NCI-H2171 treated with DMSO at 0.1 percent for 48 hours (cell line): ENCODE results near the gene FARS2.
"Not testable (repeated sequence)": the region's sequence is repeated elsewhere in the genome, so short reads cannot be mapped to it uniquely, and the experiment has no call there.

ENCODE experiments used
- DNase-seq: peaks from one replicate; lab custom pipeline; 2025; lab: John Stamatoyannopoulos, UW

The FARS2 gene

DNA sequence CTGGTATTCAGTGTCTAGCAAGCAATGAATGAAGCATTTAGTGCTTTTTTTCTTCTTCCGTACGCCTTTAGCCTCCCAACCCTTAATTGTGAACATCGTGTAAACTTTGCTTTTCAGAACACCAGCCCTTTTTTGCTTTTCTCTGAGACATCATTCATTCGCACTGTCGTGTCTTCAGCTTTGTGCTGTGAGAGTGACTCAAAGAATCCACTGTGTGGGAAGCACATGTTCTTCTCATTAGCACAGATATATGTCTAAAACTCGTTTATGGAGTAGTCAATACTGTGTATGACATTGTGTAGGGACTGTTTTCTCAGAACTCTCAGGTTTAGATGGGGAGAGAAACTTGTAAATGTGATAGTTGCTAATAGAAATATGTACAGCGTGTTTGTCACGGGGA is 279.1 kb downstream of the FARS2 start:
- no peak for DNase-seq

GRCh38 chr6:5541025-5541424 is 279.7 kb downstream of the FARS2 start:
- no peak for DNase-seq

DNA sequence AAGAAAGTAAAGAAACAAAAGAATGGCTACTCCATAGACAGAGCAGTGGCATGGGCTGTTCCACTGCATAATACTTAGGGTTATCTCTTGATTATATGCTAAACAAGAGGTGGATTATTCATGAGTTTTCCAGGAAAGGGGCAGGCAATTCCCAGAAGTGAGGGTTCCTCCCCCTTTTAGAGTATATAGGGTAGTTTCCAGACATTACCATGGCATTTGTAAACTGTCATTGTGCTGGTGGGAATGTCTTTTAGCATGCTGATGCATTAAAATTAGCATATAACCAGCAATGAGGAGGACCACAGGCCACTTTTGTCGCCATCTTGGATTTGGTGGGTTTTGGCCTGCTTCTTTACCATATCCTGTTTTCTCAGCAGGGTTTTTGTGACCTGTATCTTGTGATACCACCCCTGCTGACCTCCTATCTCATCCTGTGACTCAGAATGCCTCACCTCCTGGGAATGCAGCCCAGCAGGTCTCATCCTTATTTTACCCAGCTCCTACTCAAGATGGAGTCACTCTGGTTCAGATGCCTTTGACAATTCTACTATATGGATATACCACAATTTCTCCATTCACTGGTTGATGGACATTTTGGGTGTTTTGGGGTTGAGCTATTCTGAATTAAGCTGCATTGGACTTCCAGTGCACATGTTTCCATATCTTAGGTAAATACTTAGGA is 280.6 kb downstream of the FARS2 start:
- no peak for DNase-seq

- no peak for DNase-seq
Observed at GRCh38 chr6:5547556-5547955, 286.2 kb downstream of the FARS2 start.

GRCh38 chr6:5550631-5551030 is 289.3 kb downstream of the FARS2 start:
- no peak for DNase-seq

DNA sequence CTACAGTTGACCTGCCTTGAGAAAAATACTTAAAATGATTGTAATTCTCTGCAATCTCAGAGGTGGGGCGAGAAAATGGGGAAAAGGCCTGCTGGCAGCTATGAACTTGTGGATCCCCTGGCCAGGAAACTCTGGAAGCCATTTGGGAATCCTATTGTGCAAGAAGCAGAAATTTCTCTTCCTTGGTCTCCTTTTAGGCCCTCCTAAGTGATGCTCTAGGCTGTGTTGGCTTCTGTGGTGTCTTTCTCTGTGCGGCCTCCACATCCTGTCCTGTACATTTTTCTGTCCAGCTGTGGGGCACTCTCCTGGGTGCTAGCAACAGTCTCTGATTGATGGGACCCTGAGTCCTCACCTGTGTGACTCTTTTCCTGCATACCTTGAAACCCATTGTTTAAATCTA is 290.9 kb downstream of the FARS2 start:
- DNase-seq = no peak

DNA sequence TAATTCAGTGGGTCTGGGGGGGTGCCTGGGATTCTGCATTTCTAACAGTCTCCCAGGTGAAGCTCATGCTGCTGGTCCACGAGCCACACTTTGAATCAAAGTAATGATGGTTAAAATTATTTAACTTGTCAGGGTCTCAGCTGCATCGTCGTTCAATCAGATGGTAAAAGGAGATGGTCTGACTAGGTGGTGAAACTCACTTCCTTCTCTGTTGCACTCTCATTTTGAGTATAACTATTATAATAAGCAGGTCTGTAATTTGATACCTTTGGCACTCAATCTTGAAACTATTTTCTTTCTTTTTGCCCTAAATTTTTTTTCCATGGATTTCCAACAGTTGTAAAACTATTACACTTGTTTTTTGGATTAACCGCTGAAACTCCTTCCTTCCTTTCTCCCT is 292.5 kb downstream of the FARS2 start:
- no peak for DNase-seq

- DNase-seq = no peak
Observed at GRCh38 chr6:5554226-5554625, 292.9 kb downstream of the FARS2 start.

- DNase-seq = no peak
Observed at GRCh38 chr6:5556011-5556410, 294.7 kb downstream of the FARS2 start.

DNA sequence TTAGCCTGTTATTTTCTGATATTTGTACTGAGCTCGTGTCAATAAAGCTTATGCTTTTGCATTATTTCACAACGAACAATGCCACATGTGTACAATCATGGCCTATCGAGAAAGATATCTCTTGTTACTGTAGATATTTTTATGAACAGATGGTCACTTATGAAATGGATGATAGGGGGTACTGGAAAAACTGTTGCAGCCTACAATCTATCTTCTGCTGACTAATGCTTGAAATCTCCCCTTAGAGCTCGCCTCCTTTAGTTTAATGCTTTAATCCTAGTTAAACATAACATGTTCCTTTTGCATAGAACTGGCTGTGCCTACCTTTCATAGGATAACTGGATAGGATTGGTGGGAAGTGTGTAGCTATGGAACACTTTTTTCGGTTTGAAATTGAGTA is 296.2 kb downstream of the FARS2 start:
- DNase-seq = peak; percentile 29

GRCh38 chr6:5559651-5560050 is 298.3 kb downstream of the FARS2 start:
- no peak for DNase-seq

- no peak for DNase-seq
Observed at GRCh38 chr6:5562277-5562676, 301.0 kb downstream of the FARS2 start.

DNA sequence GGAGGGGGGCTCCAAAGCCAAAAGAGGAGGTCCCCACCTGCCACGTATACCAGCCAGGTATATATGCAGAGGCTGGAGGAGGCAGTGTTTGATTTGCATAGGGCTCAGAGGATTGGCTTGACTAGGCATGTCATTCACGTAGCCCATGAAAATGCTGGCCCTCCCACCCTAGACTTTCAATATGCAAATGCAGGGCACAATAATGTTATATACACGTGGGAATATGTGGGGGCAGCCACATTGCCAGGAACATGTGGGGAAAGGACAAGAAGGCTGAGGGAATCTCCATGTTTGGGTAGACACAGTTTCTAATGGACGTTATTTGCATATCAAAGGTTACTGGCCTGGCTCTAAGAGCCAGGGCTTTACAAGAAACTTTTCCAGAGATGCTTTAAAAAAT is 301.8 kb downstream of the FARS2 start:
- DNase-seq = no peak

DNA sequence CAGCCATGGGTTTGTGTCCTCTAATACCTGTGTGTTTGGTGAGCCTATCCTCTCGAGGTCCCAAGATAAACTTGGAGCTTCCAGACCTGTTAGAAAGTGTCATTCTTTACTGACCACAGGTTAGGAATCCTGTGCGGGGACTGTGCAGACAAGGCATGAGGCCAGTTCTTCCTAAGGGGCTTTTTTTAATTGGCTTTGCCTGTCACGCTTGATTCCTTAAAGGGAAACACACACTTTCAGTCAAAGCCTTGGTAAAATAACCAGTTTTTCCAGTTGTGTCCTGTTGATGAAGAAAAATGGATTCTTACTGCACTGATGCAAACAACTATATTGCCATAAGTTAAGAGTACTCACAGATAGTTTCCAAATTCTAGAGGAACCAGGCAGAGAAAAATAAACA is 303.4 kb downstream of the FARS2 start:
- DNase-seq = not testable (repeated sequence)

GRCh38 chr6:5565971-5566370 is 304.7 kb downstream of the FARS2 start:
- DNase-seq = no peak

DNA sequence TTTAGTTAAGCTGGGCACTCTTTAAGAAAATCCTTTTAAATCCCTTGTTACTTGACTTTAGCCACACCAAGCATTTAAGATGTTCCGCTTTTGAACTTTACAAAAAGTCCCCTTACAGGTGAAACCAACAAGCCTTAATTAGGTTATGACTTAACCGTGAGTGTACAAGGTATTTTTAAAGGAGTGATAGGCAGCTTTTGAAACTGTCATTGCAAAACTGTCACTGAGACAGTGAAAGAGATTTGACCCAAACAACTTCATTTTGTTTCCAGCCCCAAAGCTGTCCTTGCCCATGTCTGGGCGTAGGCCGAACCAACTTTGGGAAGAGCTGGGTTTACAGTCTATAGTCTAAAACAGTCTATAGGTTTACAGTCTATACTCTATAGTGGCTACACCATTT is 305.4 kb downstream of the FARS2 start:
- no peak for DNase-seq

- no peak for DNase-seq
Observed at GRCh38 chr6:5567352-5567751, 306.0 kb downstream of the FARS2 start.

DNA sequence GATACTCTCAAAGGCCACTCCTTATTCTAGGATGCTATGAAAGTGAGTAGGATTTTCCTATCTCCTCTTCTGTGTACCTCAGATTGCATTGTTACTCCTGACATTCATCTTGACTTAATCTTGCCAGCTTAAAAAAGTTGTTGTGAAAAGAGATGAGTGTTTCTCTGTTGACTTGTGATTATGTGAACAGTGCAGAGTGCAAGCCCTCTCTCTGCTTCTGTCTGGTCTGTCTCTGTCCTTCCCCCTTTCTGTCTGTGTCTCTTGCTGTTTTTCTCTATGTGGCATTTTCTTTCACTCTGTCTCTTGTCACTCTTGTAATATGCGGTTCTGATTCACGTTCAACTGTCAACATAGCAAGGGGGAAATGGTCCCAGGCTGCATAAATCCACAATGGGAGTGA is 306.6 kb downstream of the FARS2 start:
- DNase-seq = no peak

- DNase-seq = no peak
Observed at GRCh38 chr6:5569491-5569890, 308.2 kb downstream of the FARS2 start.

- no peak for DNase-seq
Observed at GRCh38 chr6:5570641-5571040, 309.3 kb downstream of the FARS2 start.

DNA sequence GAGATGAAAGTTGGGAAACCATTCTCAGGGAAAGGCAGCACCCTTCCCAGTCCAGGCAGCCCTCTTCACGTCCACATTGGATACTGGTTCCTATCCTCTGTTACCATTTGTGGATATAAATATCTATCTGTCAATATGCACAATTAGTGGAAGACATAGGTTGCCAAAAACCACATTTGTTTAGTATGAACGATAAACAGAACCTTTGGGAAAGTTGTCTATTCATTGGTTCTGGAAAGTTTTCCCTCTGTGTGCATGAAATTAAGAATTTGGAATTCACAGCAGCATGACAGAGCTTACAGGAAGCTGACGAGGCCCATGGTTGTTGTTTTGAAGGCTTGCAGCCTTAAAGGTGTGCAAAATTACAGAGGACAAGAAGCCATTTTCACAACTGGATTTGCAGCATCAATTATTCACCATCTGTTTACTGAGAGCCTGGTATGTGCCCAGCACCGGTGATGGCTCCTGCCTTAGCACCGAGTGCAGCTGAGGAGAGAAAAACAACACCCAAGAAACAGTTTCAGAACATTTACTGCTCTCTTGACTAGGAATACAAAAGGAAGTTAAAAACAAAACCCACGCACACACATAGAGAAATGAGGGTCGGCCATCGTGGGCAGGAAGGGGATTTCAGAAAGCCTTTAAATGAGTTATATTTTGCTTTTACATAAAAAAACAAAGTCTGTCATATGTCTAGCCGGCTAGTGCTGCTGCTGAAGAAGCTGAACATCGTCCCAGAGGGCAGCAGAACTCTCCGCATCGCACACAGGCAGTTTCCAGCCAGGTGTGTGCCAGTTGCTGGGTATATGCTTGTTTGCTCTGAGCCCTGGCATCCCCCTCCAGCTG is 319.6 kb downstream of the FARS2 start:
- DNase-seq = no peak

DNA sequence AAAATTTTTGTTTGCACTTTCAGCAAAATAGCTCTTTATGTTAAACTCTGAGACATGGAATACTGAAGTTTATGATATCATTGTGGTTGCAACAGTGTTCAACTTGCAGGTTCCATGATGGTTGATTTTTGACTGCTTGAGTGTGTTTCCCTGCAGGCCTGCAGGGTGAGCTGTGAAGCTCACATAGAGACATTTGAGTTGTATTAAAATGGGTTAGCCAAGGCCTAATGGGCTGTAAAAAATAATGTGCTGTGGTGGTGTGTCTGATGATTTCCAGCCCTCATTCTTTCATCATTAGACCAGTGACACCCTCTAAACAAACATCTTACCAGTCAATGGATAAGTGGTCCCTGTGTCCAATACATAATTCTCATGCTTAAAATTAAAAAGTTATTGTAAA is 321.4 kb downstream of the FARS2 start:
- no peak for DNase-seq

GRCh38 chr6:5583528-5583927 is 322.2 kb downstream of the FARS2 start:
- DNase-seq = no peak

DNA sequence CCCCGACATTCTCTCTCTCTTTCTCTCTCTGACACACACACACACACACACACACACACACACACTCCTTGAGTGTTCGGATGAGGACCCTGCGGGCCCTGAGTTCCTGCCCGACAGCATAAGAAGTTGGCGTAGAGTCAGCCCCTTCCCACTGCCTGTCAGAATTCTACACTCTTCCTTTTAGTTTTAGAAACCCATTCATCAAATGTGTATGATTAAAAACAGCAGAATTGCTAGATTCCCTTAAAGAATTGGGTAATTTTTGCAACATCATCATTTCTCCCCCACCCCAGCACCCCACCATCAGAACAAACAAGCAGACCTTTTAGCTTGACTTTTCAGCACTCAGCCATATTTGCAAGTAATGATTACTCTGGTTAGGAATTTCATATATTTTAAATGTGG is 322.8 kb downstream of the FARS2 start:
- DNase-seq = no peak
